IMR-90 (cell line): ENCODE data around the gene STK33. TPM values are rescaled to one million over a fixed set of nuclear protein-coding genes. Genes with fewer than 3 reads are reported as not detected.

Source experiments
- ATAC-seq: fragments of 200-7000 bp; cut with Tn5 transposase; 2 replicates; pipeline ENCODE4 v1.9.1; 2020; ENCODE audit warnings: low read depth, mild to moderate bottlenecking, moderate library complexity
- BruUV-seq: library from RNA; stranded (reverse); fragments of 400-500 nt; replicated peaks from 2 replicates; lab custom pipeline; 2021; lab: Mats Ljungman, UMichigan
- CTCF ChIA-PET: fragments of 300-600 bp; formaldehyde crosslinking; extraction: SDS; loops from one replicate; lab custom pipeline; 2021; ENCODE audit warnings: antibody characterized with exemption; lab: Yijun Ruan, JAX
- POLR2A ChIA-PET: fragments of 300-600 bp; sonication (Branson Sonifier 250); formaldehyde crosslinking; loops from one replicate; lab custom pipeline; 2022; ENCODE audit warnings: antibody characterized with exemption; ENCODE audit not compliant: unreplicated experiment; lab: Charles Lee
- DNase-seq: peaks from one replicate; pipeline ENCODE4 v3.0.0; 2013
- H2AFZ ChIP-seq: replicated peaks from 2 replicates; pipeline ENCODE3; 2013; ENCODE audit warnings: low read length, mild to moderate bottlenecking; ENCODE audit not compliant: poor library complexity
- H2AK5ac ChIP-seq: 2 replicates; pipeline ENCODE4 v1.6.1; 2013; ENCODE audit warnings: low read depth, low read length, inconsistent platforms
- H2AK9ac ChIP-seq: replicated peaks from 2 replicates; pipeline ENCODE3; 2013; ENCODE audit warnings: mild to moderate bottlenecking, low read depth, low read length, moderate library complexity; ENCODE audit not compliant: poor library complexity
- H2BK120ac ChIP-seq: 2 replicates; pipeline ENCODE4 v1.6.1; 2013; ENCODE audit warnings: low read depth, low read length, inconsistent platforms
- H2BK15ac ChIP-seq: 3 replicates; pipeline ENCODE4 v1.6.1; 2013; ENCODE audit warnings: low read depth, low read length, inconsistent platforms
- H2BK20ac ChIP-seq: 2 replicates; pipeline ENCODE4 v1.6.1; 2013; ENCODE audit warnings: low read depth, mild to moderate bottlenecking, inconsistent platforms, low read length, moderate library complexity
- H2BK5ac ChIP-seq: 2 replicates; pipeline ENCODE4 v1.6.1; 2013; ENCODE audit warnings: mild to moderate bottlenecking, low read depth, low read length, inconsistent platforms; ENCODE audit not compliant: poor library complexity, severe bottlenecking
- H3K14ac ChIP-seq: replicated peaks from 2 replicates; pipeline ENCODE4 v1.6.1; 2013; ENCODE audit warnings: low read depth, low read length, inconsistent platforms
- H3K18ac ChIP-seq: 2 replicates; pipeline ENCODE4 v1.6.1; 2013; ENCODE audit warnings: low read depth, low read length, control low read depth
- H3K23ac ChIP-seq: 2 replicates; pipeline ENCODE4 v1.6.1; 2013; ENCODE audit warnings: low read depth, low read length, inconsistent platforms
- H3K27ac ChIP-seq: 2 replicates; pipeline ENCODE4 v1.5.1; 2013; ENCODE audit warnings: mild to moderate bottlenecking, control low read depth, low read length; ENCODE audit not compliant: insufficient read depth
- H3K27me3 ChIP-seq: 2 replicates; pipeline ENCODE4 v1.6.1; 2013; ENCODE audit warnings: low read length; ENCODE audit not compliant: control insufficient read depth, insufficient read depth
- H3K36me3 ChIP-seq: 2 replicates; pipeline ENCODE4 v1.6.1; 2013; ENCODE audit warnings: low read length, mixed read lengths; ENCODE audit not compliant: control insufficient read depth, insufficient read depth
- H3K4ac ChIP-seq: 2 replicates; pipeline ENCODE4 v1.6.1; 2013; ENCODE audit warnings: low read depth, low read length, inconsistent platforms
- H3K4me1 ChIP-seq: 2 replicates; pipeline ENCODE4 v1.6.1; 2013; ENCODE audit warnings: low read length, mixed read lengths; ENCODE audit not compliant: control insufficient read depth, insufficient read depth
- H3K4me2 ChIP-seq: 2 replicates; pipeline ENCODE4 v1.6.1; 2013; ENCODE audit warnings: low read depth, mild to moderate bottlenecking, control low read depth, low read length, moderate library complexity
- H3K4me3 ChIP-seq: 2 replicates; pipeline ENCODE4 v1.5.1; 2013; ENCODE audit warnings: low read depth, mild to moderate bottlenecking, control low read depth, low read length, moderate library complexity; ENCODE audit not compliant: insufficient read depth
- H3K56ac ChIP-seq: 2 replicates; pipeline ENCODE4 v1.6.1; 2013; ENCODE audit warnings: low read length, inconsistent platforms; ENCODE audit not compliant: insufficient read depth; ENCODE audit errors: extremely low read depth
- H3K79me1 ChIP-seq, 2 experiments: 2 replicates each; pipeline ENCODE4 v1.6.1; 2013; ENCODE audit warnings: low read length in 2 of 2, inconsistent platforms in 1 of 2, low read depth in 1 of 2
- H3K9ac ChIP-seq: 2 replicates; pipeline ENCODE4 v1.6.1; 2013; ENCODE audit warnings: low read depth, low read length, control low read depth
- H3K9me1 ChIP-seq: 2 replicates; pipeline ENCODE4 v1.6.1; 2013; ENCODE audit warnings: low read length, inconsistent platforms; ENCODE audit not compliant: insufficient read depth
- H3K9me3 ChIP-seq: 2 replicates; pipeline ENCODE4 v1.6.1; 2013; ENCODE audit warnings: low read length; ENCODE audit not compliant: control insufficient read depth, insufficient read depth
- H4K20me1 ChIP-seq: 2 replicates; pipeline ENCODE4 v1.6.1; 2013; ENCODE audit warnings: low read length, inconsistent platforms; ENCODE audit not compliant: insufficient read depth
- H4K5ac ChIP-seq: 2 replicates; pipeline ENCODE4 v1.6.1; 2013; ENCODE audit warnings: mild to moderate bottlenecking, low read depth, low read length, control low read depth
- H4K8ac ChIP-seq, 2 experiments: 2 replicates each; pipeline ENCODE4 v1.6.1; 2013; ENCODE audit warnings: low read depth in 2 of 2, low read length in 2 of 2, control low read depth in 1 of 2, inconsistent platforms in 1 of 2
- H4K91ac ChIP-seq: 2 replicates; pipeline ENCODE4 v1.6.1; 2013; ENCODE audit warnings: low read depth, low read length, inconsistent platforms; ENCODE audit not compliant: insufficient read depth
- BHLHE40 ChIP-seq: fragments of 150-350 bp; IDR thresholded peaks from 2 replicates; pipeline ENCODE4 v1.6.1; 2016; ENCODE audit warnings: mild to moderate bottlenecking, low read depth, low read length
- CEBPB ChIP-seq: IDR thresholded peaks from 2 replicates; pipeline ENCODE4 v1.6.1; 2012; ENCODE audit warnings: low read depth, low read length, improper control_type of control experiment
- CHD1 ChIP-seq: IDR thresholded peaks from 2 replicates; pipeline ENCODE4 v1.6.1; 2012; ENCODE audit warnings: low read depth, low read length, improper control_type of control experiment
- CTCF ChIP-seq: conservative IDR thresholded peaks from 2 replicates; pipeline ENCODE4 v1.5.1; 2012; ENCODE audit warnings: mild to moderate bottlenecking, low read depth, low read length, improper control_type of control experiment
- FOS ChIP-seq: fragments of 150-350 bp; IDR thresholded peaks from 2 replicates; pipeline ENCODE4 v1.6.1; 2016; ENCODE audit warnings: low read depth, low read length
- MAFK ChIP-seq: IDR thresholded peaks from 2 replicates; pipeline ENCODE4 v1.6.1; 2012; ENCODE audit warnings: low read depth, low read length, improper control_type of control experiment
- MAZ ChIP-seq: IDR thresholded peaks from 2 replicates; pipeline ENCODE4 v1.6.1; 2012; ENCODE audit warnings: low read depth, mild to moderate bottlenecking, low read length, improper control_type of control experiment, moderate library complexity, borderline replicate concordance
- MXI1 ChIP-seq: IDR thresholded peaks from 2 replicates; pipeline ENCODE4 v1.6.1; 2012; ENCODE audit warnings: low read depth, mild to moderate bottlenecking, low read length, moderate library complexity, borderline replicate concordance
- NFE2L2 ChIP-seq: fragments of 150-350 bp; IDR thresholded peaks from 2 replicates; pipeline ENCODE4 v1.6.1; 2016; ENCODE audit warnings: low read depth, mild to moderate bottlenecking, low read length
- POLR2A ChIP-seq: IDR thresholded peaks from 2 replicates; pipeline ENCODE4 v1.6.1; 2012; ENCODE audit warnings: mild to moderate bottlenecking, low read depth, low read length
- RAD21 ChIP-seq: IDR thresholded peaks from 2 replicates; pipeline ENCODE4 v1.6.1; 2012; ENCODE audit warnings: low read length, improper control_type of control experiment
- RCOR1 ChIP-seq: IDR thresholded peaks from 2 replicates; pipeline ENCODE4 v1.6.1; 2012; ENCODE audit warnings: mild to moderate bottlenecking, low read length, improper control_type of control experiment; ENCODE audit not compliant: insufficient replicate concordance
- RFX5 ChIP-seq: IDR thresholded peaks from 2 replicates; pipeline ENCODE4 v1.8.0; 2012; ENCODE audit warnings: low read depth, mild to moderate bottlenecking, low read length, moderate library complexity
- SMC3 ChIP-seq: fragments of 150-350 bp; IDR thresholded peaks from 2 replicates; pipeline ENCODE4 v1.6.1; 2016; ENCODE audit warnings: low read depth, mild to moderate bottlenecking, antibody characterized with exemption, low read length, moderate library complexity
- USF2 ChIP-seq: fragments of 150-350 bp; IDR thresholded peaks from 2 replicates; pipeline ENCODE4 v1.6.1; 2017; ENCODE audit warnings: mild to moderate bottlenecking, antibody characterized with exemption, low read length, low read depth
- WGBS, 2 experiments: methylation state at CpG; one replicate each; pipeline versions ENCODE4 v1.1.5 to v1.1.7; 2013; ENCODE audit warnings: missing lambda C conversion rate in 2 of 2; ENCODE audit not compliant: insufficient read length in 1 of 2; ENCODE audit errors: extremely low coverage in 2 of 2; 5-methylcytosine and 5-hydroxymethylcytosine counted together
- dilution Hi-C: fragments of 300-500 bp; cut with HindIII; formaldehyde crosslinking; loops from one replicate; pipeline ENCODE4 v1.14.3; 2018; ENCODE audit warnings: low sequenced_read_pairs; ENCODE audit not compliant: unreplicated experiment
- in situ Hi-C: fragments of 300-500 bp; cut with MboI; formaldehyde crosslinking; loops from 3 replicates; pipeline ENCODE4 v1.14.3; 2019; ENCODE audit warnings: low sequenced_read_pairs, inconsistent platforms, mixed read lengths
- intact Hi-C: fragments of 100-400 bp; cut with micrococcal nuclease; formaldehyde crosslinking; loops from 2 replicates; pipeline ENCODE4 v1.10.0; 2022
- polyA plus RNA-seq, 3 experiments: library from polyadenylated mRNA; depleted of rRNA; stranded (reverse); fragments of >200 nt; gene quantifications; 2 replicates each; pipeline ENCODE4 v1.2.3, GENCODE V29; 2012; ENCODE audit warnings: low replicate concordance in 1 of 3
- total RNA-seq: library from RNA; depleted of rRNA; stranded (reverse); fragments of >200 nt; gene quantifications from 2 replicates; pipeline ENCODE4 v1.2.3, GENCODE V29; 2012
- TF ChIP-seq, protein P1 (sequence below): fragments of 150-350 bp; IDR thresholded peaks from 2 replicates; pipeline ENCODE4 v1.6.1; 2016; ENCODE audit warnings: low read depth, mild to moderate bottlenecking, low read length, moderate library complexity, borderline replicate concordance

STK33 gene
- total and polyA plus RNA-seq, 2 of the 4 experiments (the other 2 are of a cell fraction) = 2.3 to 2.6 TPM

DNA sequence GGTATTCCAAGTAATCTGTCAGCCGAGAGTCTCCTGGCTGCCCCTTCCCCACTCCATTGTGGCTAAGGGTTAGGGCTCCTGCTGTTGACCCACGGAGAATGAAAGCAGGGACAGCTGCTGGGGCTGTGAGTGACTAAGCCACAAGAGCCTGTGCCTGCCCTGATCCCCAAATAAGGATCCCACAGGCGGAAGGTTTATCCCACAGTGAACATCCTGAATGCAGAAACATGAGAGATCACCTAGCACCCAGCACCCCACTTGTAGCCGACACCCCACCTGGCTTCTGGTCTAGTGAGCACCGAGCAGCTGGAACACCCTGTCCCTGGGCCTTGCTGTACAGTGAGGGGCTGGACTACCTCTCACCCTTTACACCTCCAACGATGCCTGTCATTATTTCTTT, 212.7 kb downstream of the STK33 start:
- TF ChIP-seq, protein P1, sequence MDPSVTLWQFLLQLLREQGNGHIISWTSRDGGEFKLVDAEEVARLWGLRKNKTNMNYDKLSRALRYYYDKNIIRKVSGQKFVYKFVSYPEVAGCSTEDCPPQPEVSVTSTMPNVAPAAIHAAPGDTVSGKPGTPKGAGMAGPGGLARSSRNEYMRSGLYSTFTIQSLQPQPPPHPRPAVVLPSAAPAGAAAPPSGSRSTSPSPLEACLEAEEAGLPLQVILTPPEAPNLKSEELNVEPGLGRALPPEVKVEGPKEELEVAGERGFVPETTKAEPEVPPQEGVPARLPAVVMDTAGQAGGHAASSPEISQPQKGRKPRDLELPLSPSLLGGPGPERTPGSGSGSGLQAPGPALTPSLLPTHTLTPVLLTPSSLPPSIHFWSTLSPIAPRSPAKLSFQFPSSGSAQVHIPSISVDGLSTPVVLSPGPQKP = no peak
- TF ChIP-seq FOS = no peak
- no peak for TF ChIP-seq CHD1
- no peak for TF ChIP-seq MAFK
- TF ChIP-seq RFX5 = no peak
- TF ChIP-seq SMC3 = no peak
- TF ChIP-seq RCOR1 = no peak
- TF ChIP-seq NFE2L2 = no peak
- no peak for TF ChIP-seq MXI1
- TF ChIP-seq CEBPB = no peak
- TF ChIP-seq MAZ = no peak
- TF ChIP-seq CTCF = no peak
- TF ChIP-seq RAD21 = no peak
- no peak for TF ChIP-seq POLR2A
- no peak for TF ChIP-seq BHLHE40
- TF ChIP-seq USF2 = no peak
- dilution Hi-C loops = no loop called here
- Histone ChIP-seq H2BK5ac (no peak overlapping the region), H4K8ac (no peak overlapping the region), H2AK5ac (no peak overlapping the region), H4K20me1 (no peaks in the 10 kb centered on the region), H2AFZ (no peak overlapping the region), H3K56ac (no peak overlapping the region), H3K27ac (no peak overlapping the region), H3K4me2 (no peak overlapping the region), H3K9ac (no peak overlapping the region), H2BK15ac (no peak overlapping the region), H3K4me3 (no peak overlapping the region), H3K23ac (no peak overlapping the region), H2AK9ac (no peak overlapping the region), H2BK120ac (no peak overlapping the region), H2BK20ac (no peak overlapping the region), H3K14ac (no peak overlapping the region), H4K5ac (no peak overlapping the region), H3K9me1 (no peaks in the 10 kb centered on the region), H3K9me3 (no peaks in the 10 kb centered on the region), H3K79me1 (no peaks in the 10 kb centered on the region), H4K91ac (no peak overlapping the region), H3K4me1 (no peaks in the 10 kb centered on the region), H3K27me3 (no peaks in the 10 kb centered on the region), H3K4ac (no peak overlapping the region), H3K18ac (no peak overlapping the region), H3K36me3 (no peaks in the 10 kb centered on the region)
- intact Hi-C loops = no loop called here
- in situ Hi-C loops = no loop called here
- ATAC-seq = no peak
- BruUV-seq = no TSS peak
- DNase-seq = no peak
- no CpG with 5 or more reads among the region's 6 CpGs for WGBS, 2 experiments
- CTCF ChIA-PET = no interaction called here
- POLR2A ChIA-PET = no interaction called here
